CD14-positive monocyte (primary cell): ENCODE data around the gene SIGLEC8. TPM values are rescaled to one million over a fixed set of nuclear protein-coding genes. Genes with fewer than 3 reads are reported as not detected.

ENCODE experiments used
- DNase-seq, 3 donors: peaks; one replicate each; pipeline ENCODE4 v3.0.0-alpha.2; 2011 to 2022
- H2AFZ ChIP-seq: 2 replicates; pipeline ENCODE4 v1.6.0; 2012; ENCODE audit warnings: mild to moderate bottlenecking, low read depth, low read length, inconsistent platforms; ENCODE audit not compliant: insufficient read depth, poor library complexity, severe bottlenecking
- H3K27ac ChIP-seq, 2 donors: 1 replicate in 1 of 2; 2 replicates in 1 of 2; pipeline ENCODE4 v1.5.1; 2012 to 2013; ENCODE audit warnings: low read length in 2 of 2, control low read depth in 1 of 2, inconsistent platforms in 1 of 2, low read depth in 1 of 2, mild to moderate bottlenecking in 1 of 2
- H3K27me3 ChIP-seq, 2 donors: one replicate each; pipeline versions ENCODE4 v1.6.0 to v1.6.1; 2011 to 2013; ENCODE audit warnings: low read length in 2 of 2; ENCODE audit not compliant: control insufficient read depth in 2 of 2, insufficient read depth in 2 of 2
- H3K36me3 ChIP-seq, 2 donors: replicated peaks in 1 of 2; 1 replicate in 1 of 2; 2 replicates in 1 of 2; pipeline versions ENCODE4 v1.5.1 to v1.6.1; 2012 to 2013; ENCODE audit warnings: low read length in 2 of 2, control low read depth in 1 of 2, inconsistent platforms in 1 of 2, mild to moderate bottlenecking in 1 of 2; ENCODE audit not compliant: insufficient read depth in 2 of 2, control insufficient read depth in 1 of 2
- H3K4me1 ChIP-seq, 2 donors: 1 replicate in 1 of 2; 2 replicates in 1 of 2; pipeline versions ENCODE4 v1.5.1 to v1.6.1; 2012 to 2013; ENCODE audit warnings: low read length in 2 of 2, control low read depth in 1 of 2, inconsistent platforms in 1 of 2, mild to moderate bottlenecking in 1 of 2, moderate library complexity in 1 of 2; ENCODE audit not compliant: insufficient read depth in 2 of 2, control insufficient read depth in 1 of 2
- H3K4me2 ChIP-seq: replicated peaks from 2 replicates; pipeline ENCODE3; 2012; ENCODE audit warnings: low read length, moderate library complexity, mild to moderate bottlenecking; ENCODE audit not compliant: poor library complexity, severe bottlenecking; ENCODE audit errors: extremely low read depth
- H3K4me3 ChIP-seq, 3 experiments: fragments of 200-600 bp in 1 of 3; sonication (generic) in 1 of 3; replicated peaks in 1 of 3; 1 replicate in 2 of 3; 2 replicates in 1 of 3; pipeline ENCODE4 v1.5.1; 2011 to 2013; ENCODE audit warnings: low read length in 3 of 3, mild to moderate bottlenecking in 3 of 3, control low read depth in 2 of 3, low read depth in 2 of 3, inconsistent platforms in 1 of 3, moderate library complexity in 1 of 3
- H3K79me2 ChIP-seq: 2 replicates; pipeline ENCODE4 v1.6.0; 2012; ENCODE audit warnings: mild to moderate bottlenecking, control low read depth, inconsistent platforms, low read length, moderate library complexity; ENCODE audit not compliant: insufficient read depth
- H3K9ac ChIP-seq: 2 replicates; pipeline ENCODE4 v1.6.0; 2017; ENCODE audit warnings: low read length, mild to moderate bottlenecking; ENCODE audit not compliant: insufficient read depth, poor library complexity, severe bottlenecking
- H3K9me3 ChIP-seq, 2 donors: replicated peaks in 1 of 2; 1 replicate in 1 of 2; 2 replicates in 1 of 2; pipeline versions ENCODE4 v1.5.1 to v1.6.1; 2012 to 2013; ENCODE audit warnings: low read length in 2 of 2, control low read depth in 1 of 2; ENCODE audit not compliant: control insufficient read depth in 1 of 2, insufficient read depth in 1 of 2
- H4K20me1 ChIP-seq: 2 replicates; pipeline ENCODE4 v1.6.0; 2012; ENCODE audit warnings: mild to moderate bottlenecking, low read length, control low read depth, moderate library complexity; ENCODE audit not compliant: insufficient read depth
- H3K27ac Mint-ChIP-seq, 7 donors: one replicate each; pipeline ENCODE4 v1.8.0; 2020; ENCODE audit warnings: mild to moderate bottlenecking in 7 of 7, mixed read lengths in 7 of 7, moderate library complexity in 6 of 7, inconsistent platforms in 2 of 7
- H3K27me3 Mint-ChIP-seq, 3 donors: one replicate each; pipeline ENCODE4 v1.8.0; 2021 to 2022; ENCODE audit warnings: low read depth in 3 of 3, mild to moderate bottlenecking in 3 of 3, mixed read lengths in 3 of 3, moderate library complexity in 3 of 3, inconsistent platforms in 1 of 3
- H3K36me3 Mint-ChIP-seq, 2 donors: one replicate each; pipeline ENCODE4 v1.8.0; 2020; ENCODE audit warnings: mixed read lengths in 2 of 2, inconsistent platforms in 1 of 2, mild to moderate bottlenecking in 1 of 2
- H3K4me1 Mint-ChIP-seq: one replicate; pipeline ENCODE4 v1.8.0; 2020; ENCODE audit warnings: mild to moderate bottlenecking, mixed read lengths
- H3K4me3 Mint-ChIP-seq, 2 donors: one replicate each; pipeline ENCODE4 v1.8.0; 2020; ENCODE audit warnings: mild to moderate bottlenecking in 2 of 2, mixed read lengths in 2 of 2, moderate library complexity in 1 of 2
- H3K9me3 Mint-ChIP-seq, 7 donors: one replicate each; pipeline ENCODE4 v1.8.0; 2020 to 2022; ENCODE audit warnings: mixed read lengths in 7 of 7, mild to moderate bottlenecking in 6 of 7, moderate library complexity in 6 of 7, inconsistent platforms in 2 of 7
- WGBS: methylation state at CpG from one replicate; pipeline ENCODE4 v1.1.5; 2013; ENCODE audit warnings: missing lambda C conversion rate; ENCODE audit not compliant: insufficient coverage; 5-methylcytosine and 5-hydroxymethylcytosine counted together
- intact Hi-C, 2 donors: fragments of 100-400 bp; cut with micrococcal nuclease; formaldehyde crosslinking; loops; one replicate each; pipeline versions ENCODE4 v1.15.0 to v1.15.1; 2023
- polyA plus RNA-seq, 3 donors: library from polyadenylated mRNA; depleted of rRNA in 1 of 3; unstranded in 2 of 3; stranded (reverse) in 1 of 3; fragments of 300-500 nt in 2 of 3; fragments of >200 nt in 1 of 3; fragmentation: Illumina TruSeq in 2 of 3; gene quantifications; 1 replicate in 2 of 3; 2 replicates in 1 of 3; pipeline ENCODE4 v1.2.3, GENCODE V29; 2012 to 2021
- TF ChIP-seq, protein P1 (sequence below): fragments of 200-600 bp; IDR thresholded peaks from one replicate; pipeline ENCODE4 v1.8.0; 2022; ENCODE audit warnings: antibody characterized with exemption, mild to moderate bottlenecking

SIGLEC8 gene
- polyA plus RNA-seq, 3 donors = not detected

DNA sequence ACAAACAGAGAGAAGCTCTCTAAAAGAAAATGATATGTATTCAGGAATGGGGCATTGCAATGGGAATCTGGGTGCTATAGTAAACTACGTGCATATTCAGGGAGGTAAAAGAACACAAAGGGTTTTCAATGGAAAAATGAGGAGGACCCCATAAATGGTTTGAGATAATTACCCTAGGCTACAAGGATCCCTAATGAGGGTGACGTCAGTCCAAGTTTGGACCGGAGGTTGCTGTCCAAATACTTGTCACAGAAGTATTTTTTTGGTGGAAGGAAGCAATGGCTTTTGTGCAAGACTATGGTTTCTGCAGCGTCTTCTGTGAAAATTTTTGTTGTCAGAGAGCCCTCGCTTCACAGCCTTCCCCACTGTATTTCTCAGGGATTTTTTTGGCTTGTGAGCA lies 19.1 kb upstream of the SIGLEC8 start:
- no peaks in the 10 kb centered on the region for H4K20me1 ChIP-seq
- Mint-ChIP-seq H3K36me3 (peaks cover 0 to 3% of the 10 kb centered on the region in 2 donors), H3K27me3 (peaks cover 25 to 42% (median 26%) of the 10 kb centered on the region in 3 donors), H3K4me1 (peaks cover 2% of the 10 kb centered on the region), H3K4me3 (no peak overlapping the region), H3K9me3 (peaks cover 3 to 5% (median 4%) of the 10 kb centered on the region in 7 donors), H3K27ac (no peak overlapping the region)
- H3K36me3 ChIP-seq = no peaks in the 10 kb centered on the region
- no peak overlapping the region for H3K27ac ChIP-seq
- TF ChIP-seq, protein P1, sequence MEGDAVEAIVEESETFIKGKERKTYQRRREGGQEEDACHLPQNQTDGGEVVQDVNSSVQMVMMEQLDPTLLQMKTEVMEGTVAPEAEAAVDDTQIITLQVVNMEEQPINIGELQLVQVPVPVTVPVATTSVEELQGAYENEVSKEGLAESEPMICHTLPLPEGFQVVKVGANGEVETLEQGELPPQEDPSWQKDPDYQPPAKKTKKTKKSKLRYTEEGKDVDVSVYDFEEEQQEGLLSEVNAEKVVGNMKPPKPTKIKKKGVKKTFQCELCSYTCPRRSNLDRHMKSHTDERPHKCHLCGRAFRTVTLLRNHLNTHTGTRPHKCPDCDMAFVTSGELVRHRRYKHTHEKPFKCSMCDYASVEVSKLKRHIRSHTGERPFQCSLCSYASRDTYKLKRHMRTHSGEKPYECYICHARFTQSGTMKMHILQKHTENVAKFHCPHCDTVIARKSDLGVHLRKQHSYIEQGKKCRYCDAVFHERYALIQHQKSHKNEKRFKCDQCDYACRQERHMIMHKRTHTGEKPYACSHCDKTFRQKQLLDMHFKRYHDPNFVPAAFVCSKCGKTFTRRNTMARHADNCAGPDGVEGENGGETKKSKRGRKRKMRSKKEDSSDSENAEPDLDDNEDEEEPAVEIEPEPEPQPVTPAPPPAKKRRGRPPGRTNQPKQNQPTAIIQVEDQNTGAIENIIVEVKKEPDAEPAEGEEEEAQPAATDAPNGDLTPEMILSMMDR = no peak
- no peak overlapping the region for H3K9ac ChIP-seq
- no peak overlapping the region for H2AFZ ChIP-seq
- intact Hi-C loops = no loop called here
- H3K79me2 ChIP-seq = no peaks in the 10 kb centered on the region
- 81% methylated on average over 3 of the region's 5 CpGs for WGBS
- no peak overlapping the region for H3K4me3 ChIP-seq
- peaks cover 0 to 2% of the 10 kb centered on the region in 2 donors for H3K9me3 ChIP-seq
- H3K4me2 ChIP-seq = no peak overlapping the region
- H3K4me1 ChIP-seq = no peaks in the 10 kb centered on the region
- peaks cover 0 to 9% of the 10 kb centered on the region in 2 donors for H3K27me3 ChIP-seq
- no peak for DNase-seq

DNA sequence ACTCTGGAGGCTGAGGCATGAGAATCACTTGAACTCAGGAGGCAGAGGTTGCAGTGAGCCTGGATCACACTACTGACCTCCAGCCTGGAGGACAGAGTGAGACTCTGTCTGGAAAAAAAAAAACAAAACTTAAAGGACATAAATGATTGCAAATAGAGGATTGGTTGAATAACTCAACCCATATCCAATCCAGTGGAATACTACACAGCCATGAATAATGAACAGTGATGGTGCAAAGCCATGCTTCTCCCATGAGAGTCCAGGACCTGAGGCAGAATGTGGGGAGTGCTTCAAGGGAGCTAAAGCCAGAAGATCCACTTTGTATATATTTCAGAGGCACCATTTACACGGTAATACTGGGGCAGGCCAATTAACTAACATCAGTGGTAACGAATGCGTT lies 17.9 kb upstream of the SIGLEC8 start:
- Histone ChIP-seq H2AFZ (no peak overlapping the region), H3K4me3 (no peak overlapping the region), H3K36me3 (no peaks in the 10 kb centered on the region), H3K9ac (no peak overlapping the region), H3K27ac (no peak overlapping the region), H3K4me1 (peaks cover 0 to under 1% of the 10 kb centered on the region in 2 donors), H3K27me3 (peaks cover 0 to 7% of the 10 kb centered on the region in 2 donors), H3K79me2 (no peaks in the 10 kb centered on the region), H3K9me3 (peaks cover 0 to 2% of the 10 kb centered on the region in 2 donors), H3K4me2 (no peak overlapping the region), H4K20me1 (no peaks in the 10 kb centered on the region)
- intact Hi-C loops = no loop called here
- no CpG with 5 or more reads among the region's 3 CpGs for WGBS
- H3K4me3 Mint-ChIP-seq = no peak overlapping the region
- H3K4me1 Mint-ChIP-seq = peaks cover 2% of the 10 kb centered on the region
- peaks cover 0 to 3% of the 10 kb centered on the region in 2 donors for H3K36me3 Mint-ChIP-seq
- H3K9me3 Mint-ChIP-seq = peaks cover 3 to 5% (median 4%) of the 10 kb centered on the region in 7 donors
- DNase-seq = no peak
- no peak overlapping the region for H3K27ac Mint-ChIP-seq
- H3K27me3 Mint-ChIP-seq = peaks cover 21 to 39% (median 26%) of the 10 kb centered on the region in 3 donors
- TF ChIP-seq, protein P1 = no peak
